Activated CD8-positive, alpha-beta memory T cell treated with anti-CD3 and anti-CD28 coated beads for 48 hours (primary cell): ENCODE measurements around the gene OR2J3.
"Not testable (repeated sequence)": the region's sequence is repeated elsewhere in the genome, so short reads cannot be mapped to it uniquely, and the experiment has no call there.

Experiments used
- DNase-seq, 3 experiments: peaks; one replicate each; pipeline ENCODE4 v3.0.0-alpha.2; 2020; ENCODE audit warnings: low read depth in 2 of 3, low spot score in 2 of 3

OR2J3 gene

DNA sequence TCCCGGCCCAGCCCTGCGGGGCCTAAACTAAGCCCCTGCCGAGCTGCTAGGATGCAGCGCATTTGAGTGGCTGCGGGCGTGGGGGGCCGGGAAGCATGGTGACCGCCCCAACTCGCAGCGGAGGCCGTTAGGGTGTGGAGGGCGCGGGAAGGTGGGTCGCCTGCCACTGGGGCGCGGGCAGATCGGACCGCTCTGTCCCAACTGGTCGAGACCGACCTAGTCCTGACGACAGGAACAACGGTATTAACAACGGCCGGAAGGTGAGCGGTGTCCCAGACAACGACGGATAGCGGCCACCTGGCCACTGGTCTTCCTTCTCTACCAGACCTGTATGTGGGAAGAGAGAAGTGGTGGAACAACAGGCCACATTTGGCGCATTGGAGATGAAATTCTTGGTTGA, 52.1 kb downstream of the OR2J3 start:
- DNase-seq = not testable (repeated sequence)
